Activated CD8-positive, alpha-beta memory T cell treated with anti-CD3 and anti-CD28 coated beads, Interleukin-2, amount 50 U/mL, for 48 hours (primary cell): Measurements from ENCODE around the gene FADS3.
A peak's percentile ranks its signal among the peaks of the same experiment; 100 is the strongest.
"Not testable (repeated sequence)": the region's sequence is repeated elsewhere in the genome, so short reads cannot be mapped to it uniquely, and the experiment has no call there.

Experiments used
- DNase-seq: peaks from one replicate; pipeline ENCODE4 v3.0.0-alpha.2; 2020

The FADS3 gene

GRCh38 chr11:61897387-61898246 is 6.3 kb upstream of the FADS3 start:
- peak; percentile 92 for DNase-seq

GRCh38 chr11:61896665-61897386 is 5.5 kb upstream of the FADS3 start:
- no peak for DNase-seq

- no peak for DNase-seq
Measured at GRCh38 chr11:61895718-61896059, 4.3 kb upstream of the FADS3 start.

GRCh38 chr11:61895046-61895717 is 3.8 kb upstream of the FADS3 start:
- DNase-seq: no peak

- DNase-seq: no peak
Measured at GRCh38 chr11:61893981-61894380, 2.6 kb upstream of the FADS3 start.

GRCh38 chr11:61892085-61892370 is 683 bp upstream of the FADS3 start:
- no peak for DNase-seq

GRCh38 chr11:61890529-61891330 is 615 bp downstream of the FADS3 start:
- peak; percentile 60 for DNase-seq

GRCh38 chr11:61889831-61890230 is 1.5 kb downstream of the FADS3 start:
- no peak for DNase-seq

GRCh38 chr11:61888590-61888989 is 2.8 kb downstream of the FADS3 start:
- no peak for DNase-seq

- no peak for DNase-seq
Measured at GRCh38 chr11:61887839-61888494, 3.4 kb downstream of the FADS3 start.

- no peak for DNase-seq
Measured at GRCh38 chr11:61886643-61887042, 4.7 kb downstream of the FADS3 start.

GRCh38 chr11:61885784-61886580 is 5.4 kb downstream of the FADS3 start:
- DNase-seq: no peak

GRCh38 chr11:61885166-61885778 is 6.1 kb downstream of the FADS3 start:
- DNase-seq: no peak

GRCh38 chr11:61883947-61884346 is 7.4 kb downstream of the FADS3 start:
- no peak for DNase-seq

- DNase-seq: no peak
Measured at GRCh38 chr11:61883327-61883726, 8.0 kb downstream of the FADS3 start.

- DNase-seq: no peak
Measured at GRCh38 chr11:61882879-61883278, 8.5 kb downstream of the FADS3 start.

- not testable (repeated sequence) for DNase-seq
Measured at GRCh38 chr11:61882267-61882666, 9.1 kb downstream of the FADS3 start.

GRCh38 chr11:61881397-61881796 is 9.9 kb downstream of the FADS3 start:
- no peak for DNase-seq

GRCh38 chr11:61880454-61880853 is 10.9 kb downstream of the FADS3 start:
- no peak for DNase-seq

- no peak for DNase-seq
Measured at GRCh38 chr11:61880031-61880430, 11.3 kb downstream of the FADS3 start.

GRCh38 chr11:61879152-61879551 is 12.2 kb downstream of the FADS3 start:
- DNase-seq: no peak
